ENCODE data around the gene PTPRD. TPM values are rescaled to one million over a fixed set of nuclear protein-coding genes. Genes with fewer than 3 reads are reported as not detected.

PTPRD gene
- total and polyA plus RNA-seq, 9 of the 15 experiments (the other 6 are each of a cell fraction or from before 2014, with no cell fraction given), result 0.11 TPM; not detected in 8

- in situ Hi-C loops (cut with MboI), result no loop called here
- Histone ChIP-seq H4K20me1 (replicated peaks; ENCODE audit: control insufficient read depth, insufficient read depth, low read length) (no peaks in the 10 kb centered on the region), H3K79me2 (ENCODE audit: control insufficient read depth, insufficient read depth, low read length) (no peaks in the 10 kb centered on the region), H3K4me2 (ENCODE audit: insufficient read depth, low read length) (no peak overlapping the region), H3K27me3 (ENCODE audit: control insufficient read depth in 2 of 2, insufficient read depth in 2 of 2, low read length in 2 of 2) (no peaks in the 10 kb centered on the region), H3K9me1 (ENCODE audit: control insufficient read depth, insufficient read depth, low read length) (no peaks in the 10 kb centered on the region), H2AFZ (ENCODE audit: low read depth, low read length) (no peak overlapping the region), H3K27ac (ENCODE audit: extremely low read depth, low read depth, low read length) (no peak overlapping the region), H3K36me3 (ENCODE audit: control insufficient read depth, insufficient read depth, low read length) (no peaks in the 10 kb centered on the region), H3K9ac (ENCODE audit: insufficient read depth in 1 of 2, low read depth in 2 of 2, low read length in 2 of 2) (no peak overlapping the region), H3K4me3 (no peak overlapping the region), H3K9me3 (replicated peaks; ENCODE audit: control insufficient read depth, insufficient read depth, low read depth, low read length) (no peaks in the 10 kb centered on the region), H3K4me1 (replicated peaks in 1 of 2; ENCODE audit: control insufficient read depth in 2 of 2, insufficient read depth in 2 of 2, low read length in 2 of 2) (no peaks in the 10 kb centered on the region)
- BruUV-seq (replicated peaks), result no TSS peak
- ChIA-PET POLR2A (no interaction called here), CTCF (ENCODE audit: low intra/inter-chr PET ratio) (no interaction called here)
- intact Hi-C loops (cut with micrococcal nuclease), result no loop called here
- TF ChIP-seq E4F1 (CRISPR knock-in tag; IDR thresholded peaks at IDR 0.05; ENCODE audit: borderline replicate concordance), result no peak
- no peak for TF ChIP-seq ILK (tag; IDR thresholded peaks at IDR 0.05; ENCODE audit: borderline replicate concordance, low read depth)
- TF ChIP-seq ZNF512 (tag; IDR thresholded peaks at IDR 0.05), result no peak
- TF ChIP-seq NFIC (IDR thresholded peaks at IDR 0.05), result no peak
- no peak for TF ChIP-seq SNAPC5 (CRISPR knock-in tag; IDR thresholded peaks at IDR 0.05)
- TF ChIP-seq RBM15 (IDR thresholded peaks at IDR 0.05; ENCODE audit: insufficient read depth, low read length), result no peak
- no peak for TF ChIP-seq HMGXB4 (CRISPR knock-in tag; IDR thresholded peaks at IDR 0.05)
- 0% methylated on average over 1 of the region's 1 CpG for WGBS (ENCODE audit: insufficient coverage, low coverage, missing lambda C conversion rate)
- FAIRE-seq (no peak), DNase-seq (ENCODE audit: extremely low read depth in 1 of 4, low spot score in 3 of 4) (no peak), ATAC-seq (no peak)
Observed at GRCh38 chr9:10534850-10535249, 78.0 kb downstream of the PTPRD start.
